NCI-H2081 treated with DMSO at 0.1 percent for 48 hours (cell line): ENCODE results near the gene PRXL2A.
"Not testable (repeated sequence)": the region's sequence is repeated elsewhere in the genome, so short reads cannot be mapped to it uniquely, and the experiment has no call there.

Experiments used
- DNase-seq: peaks from one replicate; lab custom pipeline; 2025; lab: John Stamatoyannopoulos, UW

PRXL2A gene

GRCh38 chr10:80474941-80475340 lies 66.6 kb downstream of the PRXL2A start:
- DNase-seq: no peak

DNA sequence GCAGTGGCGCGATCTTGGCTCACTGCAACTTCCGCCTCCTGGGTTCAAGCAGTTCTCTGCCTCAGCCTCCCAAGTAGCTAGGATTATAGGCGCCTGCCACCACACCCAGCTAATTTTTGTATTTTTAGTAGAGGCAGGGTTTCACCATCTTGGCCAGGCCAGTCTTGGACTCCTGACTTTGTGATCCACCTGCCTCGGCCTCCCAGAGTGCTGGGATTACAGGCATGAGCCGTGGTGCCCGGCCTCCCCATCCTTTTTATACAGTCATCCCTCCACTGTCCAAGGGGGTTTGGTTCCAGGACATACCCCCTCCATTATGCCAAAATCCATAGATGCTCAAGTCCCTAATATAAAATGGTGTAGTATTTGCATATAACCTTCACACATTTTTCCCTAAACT lies 67.3 kb downstream of the PRXL2A start:
- not testable (repeated sequence) for DNase-seq

GRCh38 chr10:80476685-80477084 lies 68.3 kb downstream of the PRXL2A start:
- no peak for DNase-seq

- DNase-seq: no peak
Measured at GRCh38 chr10:80477813-80478212, 69.5 kb downstream of the PRXL2A start.

DNA sequence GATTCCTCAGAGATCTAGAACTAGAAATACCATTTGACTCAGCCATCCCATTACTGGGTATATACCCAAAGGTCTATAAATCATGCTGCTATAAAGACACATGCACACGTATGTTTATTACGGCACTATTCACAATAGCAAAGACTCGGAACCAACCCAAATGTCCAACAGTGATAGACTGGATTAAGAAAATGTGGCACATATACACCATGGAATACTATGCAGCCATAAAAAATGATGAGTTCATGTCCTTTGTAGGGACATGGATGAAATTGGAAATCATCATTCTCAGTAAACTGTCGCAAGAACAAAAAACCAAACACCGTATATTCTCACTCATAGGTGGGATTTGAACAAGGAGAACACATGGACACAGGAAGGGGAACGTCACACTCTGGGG lies 72.0 kb downstream of the PRXL2A start:
- DNase-seq: not testable (repeated sequence)

GRCh38 chr10:80480852-80481251 lies 72.5 kb downstream of the PRXL2A start:
- no peak for DNase-seq

DNA sequence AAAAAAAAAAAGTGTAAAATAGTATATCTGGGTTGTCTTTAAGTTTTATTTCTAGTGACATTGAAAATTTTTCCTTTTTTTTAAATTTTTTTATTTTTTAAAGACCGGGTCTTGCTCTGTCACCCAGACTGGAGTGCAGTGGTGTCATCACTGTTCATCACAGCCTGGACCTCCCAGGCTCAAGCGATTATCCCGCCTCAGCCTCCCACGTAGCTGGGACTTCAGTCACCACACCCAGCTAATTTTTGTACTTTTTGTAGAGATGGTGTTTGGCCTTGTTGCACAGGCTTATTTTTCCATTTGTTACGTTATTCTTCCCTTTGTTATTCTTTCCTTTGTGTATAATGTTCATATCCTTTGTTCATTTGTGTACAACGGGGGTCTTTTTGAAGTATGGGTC lies 75.9 kb downstream of the PRXL2A start:
- no peak for DNase-seq

GRCh38 chr10:80484676-80485075 lies 76.3 kb downstream of the PRXL2A start:
- DNase-seq: no peak

GRCh38 chr10:80485076-80485945 lies 77.0 kb downstream of the PRXL2A start:
- DNase-seq: no peak

DNA sequence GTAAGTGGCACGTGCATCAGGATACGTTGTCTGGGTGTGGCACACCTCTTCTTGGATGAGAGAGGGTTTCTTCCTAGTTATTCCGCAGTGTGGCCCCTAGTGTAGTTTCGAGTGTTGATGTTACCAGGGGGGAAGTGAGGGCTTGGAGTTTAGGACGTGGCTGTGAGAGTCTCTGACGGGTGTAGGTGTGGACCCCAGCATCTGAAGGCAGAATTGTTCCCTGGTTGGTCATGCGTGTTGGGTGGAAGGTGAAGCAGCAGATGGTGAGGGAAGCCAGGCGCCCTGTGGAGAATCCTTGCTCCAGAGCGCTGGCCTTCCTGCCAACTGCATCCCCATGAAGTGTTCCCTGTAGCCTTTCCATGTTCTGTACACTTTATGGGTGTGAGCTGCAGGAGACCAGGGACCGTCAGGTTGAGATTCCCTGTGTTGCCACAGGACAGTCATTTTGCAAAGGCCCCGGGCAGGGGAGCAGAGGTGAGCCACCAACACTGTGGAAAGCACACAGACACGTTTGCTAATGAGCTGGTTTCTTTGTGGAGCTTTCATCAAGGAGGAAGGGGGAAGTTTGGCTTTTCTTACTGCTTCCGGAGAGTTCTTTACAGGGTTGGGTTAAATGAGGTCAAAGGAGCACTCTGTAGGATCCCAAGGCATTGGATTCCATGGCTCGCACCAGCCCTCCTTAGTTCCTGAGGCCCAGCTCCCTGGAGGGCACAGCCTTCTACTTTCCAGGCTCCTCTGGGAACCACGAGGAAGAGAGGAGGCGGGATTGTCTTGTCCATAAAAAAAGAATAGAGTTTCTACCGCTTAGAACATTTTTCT lies 77.8 kb downstream of the PRXL2A start:
- DNase-seq: no peak
